WTC11 (cell line): ENCODE data around the gene ARL5B. TPM values are rescaled to one million over a fixed set of nuclear protein-coding genes. Genes with fewer than 3 reads are reported as not detected.

Experiments used
- ATAC-seq: fragments of 200-7000 bp; cut with Tn5 transposase; 2 replicates; pipeline ENCODE4 v1.10.0; 2021; ENCODE audit warnings: mild to moderate bottlenecking, moderate library complexity
- CTCF ChIA-PET: fragments of 300-600 bp; sonication (Branson Sonifier 250); formaldehyde crosslinking; loops from one replicate; lab custom pipeline; 2021; ENCODE audit warnings: antibody characterized with exemption; lab: Charles Lee
- POLR2A ChIA-PET: fragments of 350-600 bp; sonication (Branson Sonifier 250); formaldehyde crosslinking; loops from one replicate; lab custom pipeline; 2021; ENCODE audit warnings: antibody characterized with exemption; lab: Charles Lee
- DNase-seq: peaks from one replicate; pipeline ENCODE4 v3.0.0; 2021; ENCODE audit warnings: low spot score
- H3K27ac Mint-ChIP-seq: 2 replicates; pipeline ENCODE4 v1.8.0; 2021; ENCODE audit warnings: mixed read lengths
- H3K27me3 Mint-ChIP-seq: 2 replicates; pipeline ENCODE4 v1.8.0; 2021; ENCODE audit warnings: low read depth, mild to moderate bottlenecking, moderate library complexity, mixed read lengths
- H3K36me3 Mint-ChIP-seq: 2 replicates; pipeline ENCODE4 v1.8.0; 2021; ENCODE audit warnings: mixed read lengths
- H3K4me1 Mint-ChIP-seq: 2 replicates; pipeline ENCODE4 v1.8.0; 2022; ENCODE audit warnings: mixed read lengths
- H3K4me3 Mint-ChIP-seq: 2 replicates; pipeline ENCODE4 v1.8.0; 2021; ENCODE audit warnings: mild to moderate bottlenecking, moderate library complexity, mixed read lengths
- H3K9me3 Mint-ChIP-seq: 2 replicates; pipeline ENCODE4 v1.8.0; 2021; ENCODE audit warnings: mixed read lengths
- ELF4 ChIP-seq: sonication (generic); formaldehyde crosslinking; IDR thresholded peaks from 2 replicates; pipeline ENCODE4 v1.8.1; 2022; ENCODE audit warnings: low read depth, mild to moderate bottlenecking, moderate library complexity, missing genetic modification reagents
- EMX1 ChIP-seq: fragments of 250-450 bp; sonication (Bioruptor Pico); IDR thresholded peaks from 2 replicates; pipeline ENCODE4 v1.8.0; 2021; ENCODE audit warnings: mild to moderate bottlenecking
- IRF2 ChIP-seq: sonication (generic); formaldehyde crosslinking; IDR thresholded peaks from 2 replicates; pipeline ENCODE4 v1.8.0; 2022; ENCODE audit warnings: low read depth, missing genetic modification reagents, borderline replicate concordance
- NFYB ChIP-seq: sonication (generic); formaldehyde crosslinking; conservative IDR thresholded peaks from 2 replicates; pipeline ENCODE4 v1.8.0; 2022; ENCODE audit warnings: low read depth, missing genetic modification reagents
- NR3C1 ChIP-seq: sonication (generic); formaldehyde crosslinking; conservative IDR thresholded peaks from 2 replicates; pipeline ENCODE4 v1.8.1; 2023; ENCODE audit warnings: low read depth, mild to moderate bottlenecking, missing genetic modification reagents
- OVOL2 ChIP-seq: fragments of 250-450 bp; sonication (Bioruptor Pico); IDR thresholded peaks from 2 replicates; pipeline ENCODE4 v1.9.0; 2021; ENCODE audit warnings: mild to moderate bottlenecking, borderline replicate concordance
- PREB ChIP-seq: sonication (generic); formaldehyde crosslinking; IDR thresholded peaks from 2 replicates; pipeline ENCODE4 v1.8.1; 2022; ENCODE audit warnings: mild to moderate bottlenecking, missing genetic modification reagents, moderate library complexity, borderline replicate concordance
- TEAD1 ChIP-seq: sonication (generic); formaldehyde crosslinking; IDR thresholded peaks from 2 replicates; pipeline ENCODE4 v1.8.0; 2022; ENCODE audit warnings: mild to moderate bottlenecking, missing genetic modification reagents
- ZNF121 ChIP-seq: sonication (generic); formaldehyde crosslinking; IDR thresholded peaks from 2 replicates; pipeline ENCODE4 v1.8.0; 2023; ENCODE audit warnings: missing genetic modification reagents
- ZNF263 ChIP-seq: sonication (generic); formaldehyde crosslinking; IDR thresholded peaks from 2 replicates; pipeline ENCODE4 v1.8.1; 2022; ENCODE audit warnings: low read depth, mild to moderate bottlenecking, moderate library complexity, missing genetic modification reagents
- ZNF396 ChIP-seq: fragments of 250-450 bp; sonication (Bioruptor Pico); IDR thresholded peaks from 2 replicates; pipeline ENCODE4 v1.8.0; 2021; ENCODE audit warnings: mild to moderate bottlenecking, moderate library complexity, borderline replicate concordance
- ZNF416 ChIP-seq: fragments of 250-450 bp; sonication (Bioruptor Pico); IDR thresholded peaks from 2 replicates; pipeline ENCODE4 v1.9.0; 2021; ENCODE audit warnings: mild to moderate bottlenecking, inconsistent platforms
- ZNF423 ChIP-seq: fragments of 250-450 bp; sonication (Bioruptor Pico); IDR thresholded peaks from 2 replicates; pipeline ENCODE4 v2.1.2; 2022; ENCODE audit warnings: mild to moderate bottlenecking, moderate library complexity
- total RNA-seq: library from RNA; stranded (reverse); gene quantifications from 3 replicates; pipeline ENCODE4 v1.2.3, GENCODE V29; 2021
- TF ChIP-seq, protein P1 (sequence below): sonication (generic); formaldehyde crosslinking; IDR thresholded peaks from 2 replicates; pipeline ENCODE4 v1.8.0; 2022; ENCODE audit warnings: mild to moderate bottlenecking, missing genetic modification reagents
- TF ChIP-seq, protein P2 (sequence below): fragments of 250-450 bp; sonication (Bioruptor Pico); IDR thresholded peaks from 2 replicates; pipeline ENCODE4 v1.9.0; 2021; ENCODE audit warnings: mild to moderate bottlenecking
- TF ChIP-seq, protein P3 (sequence below): sonication (generic); formaldehyde crosslinking; IDR thresholded peaks from 2 replicates; pipeline ENCODE4 v1.8.1; 2023; ENCODE audit warnings: mild to moderate bottlenecking, missing genetic modification reagents, moderate library complexity
- TF ChIP-seq, protein P4 (sequence below): sonication (generic); formaldehyde crosslinking; conservative IDR thresholded peaks from 2 replicates; pipeline ENCODE4 v1.8.1; 2023; ENCODE audit warnings: mild to moderate bottlenecking, low read depth, missing genetic modification reagents, moderate library complexity
- TF ChIP-seq, protein P5 (sequence below): sonication (generic); formaldehyde crosslinking; IDR thresholded peaks from 2 replicates; pipeline ENCODE4 v1.8.0; 2023; ENCODE audit warnings: missing genetic modification reagents
- TF ChIP-seq, protein P6 (sequence below): sonication (generic); formaldehyde crosslinking; IDR thresholded peaks from 2 replicates; pipeline ENCODE4 v1.8.1; 2022; ENCODE audit warnings: mild to moderate bottlenecking, moderate library complexity, missing genetic modification reagents
- TF ChIP-seq, protein P7 (sequence below): sonication (generic); formaldehyde crosslinking; IDR thresholded peaks from 2 replicates; pipeline ENCODE4 v1.8.1; 2022; ENCODE audit warnings: low read depth, mild to moderate bottlenecking, moderate library complexity, missing genetic modification reagents, borderline replicate concordance

The ARL5B gene
- total RNA-seq, 1 experiment from 2014 or later = 44.1 TPM

- Mint-ChIP-seq H3K4me1 (peaks cover 3% of the 10 kb centered on the region; the same call in 1 of the 2 replicates), H3K27me3 (no peaks in the 10 kb centered on the region), H3K4me3 (no peak overlapping the region), H3K9me3 (no peaks in the 10 kb centered on the region), H3K27ac (no peak overlapping the region), H3K36me3 (no peaks in the 10 kb centered on the region)
- ATAC-seq = no peak
- CTCF ChIA-PET = no interaction called here
- TF ChIP-seq EMX1 (CRISPR knock-in tag) (no peak), NR3C1 (CRISPR knock-in tag) (no peak), ZNF396 (no peak), OVOL2 (CRISPR knock-in tag) (no peak), ZNF416 (CRISPR knock-in tag) (no peak), IRF2 (CRISPR knock-in tag) (no peak), NFYB (CRISPR knock-in tag) (no peak), ZNF423 (CRISPR knock-in tag) (no peak), ZNF121 (CRISPR knock-in tag) (no peak), ELF4 (CRISPR knock-in tag) (no peak), TEAD1 (CRISPR knock-in tag) (no peak), PREB (no peak), ZNF263 (CRISPR knock-in tag) (no peak)
- TF ChIP-seq, protein P1, sequence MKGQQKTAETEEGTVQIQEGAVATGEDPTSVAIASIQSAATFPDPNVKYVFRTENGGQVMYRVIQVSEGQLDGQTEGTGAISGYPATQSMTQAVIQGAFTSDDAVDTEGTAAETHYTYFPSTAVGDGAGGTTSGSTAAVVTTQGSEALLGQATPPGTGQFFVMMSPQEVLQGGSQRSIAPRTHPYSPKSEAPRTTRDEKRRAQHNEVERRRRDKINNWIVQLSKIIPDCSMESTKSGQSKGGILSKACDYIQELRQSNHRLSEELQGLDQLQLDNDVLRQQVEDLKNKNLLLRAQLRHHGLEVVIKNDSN (CRISPR knock-in tag) = no peak
- TF ChIP-seq, protein P2, sequence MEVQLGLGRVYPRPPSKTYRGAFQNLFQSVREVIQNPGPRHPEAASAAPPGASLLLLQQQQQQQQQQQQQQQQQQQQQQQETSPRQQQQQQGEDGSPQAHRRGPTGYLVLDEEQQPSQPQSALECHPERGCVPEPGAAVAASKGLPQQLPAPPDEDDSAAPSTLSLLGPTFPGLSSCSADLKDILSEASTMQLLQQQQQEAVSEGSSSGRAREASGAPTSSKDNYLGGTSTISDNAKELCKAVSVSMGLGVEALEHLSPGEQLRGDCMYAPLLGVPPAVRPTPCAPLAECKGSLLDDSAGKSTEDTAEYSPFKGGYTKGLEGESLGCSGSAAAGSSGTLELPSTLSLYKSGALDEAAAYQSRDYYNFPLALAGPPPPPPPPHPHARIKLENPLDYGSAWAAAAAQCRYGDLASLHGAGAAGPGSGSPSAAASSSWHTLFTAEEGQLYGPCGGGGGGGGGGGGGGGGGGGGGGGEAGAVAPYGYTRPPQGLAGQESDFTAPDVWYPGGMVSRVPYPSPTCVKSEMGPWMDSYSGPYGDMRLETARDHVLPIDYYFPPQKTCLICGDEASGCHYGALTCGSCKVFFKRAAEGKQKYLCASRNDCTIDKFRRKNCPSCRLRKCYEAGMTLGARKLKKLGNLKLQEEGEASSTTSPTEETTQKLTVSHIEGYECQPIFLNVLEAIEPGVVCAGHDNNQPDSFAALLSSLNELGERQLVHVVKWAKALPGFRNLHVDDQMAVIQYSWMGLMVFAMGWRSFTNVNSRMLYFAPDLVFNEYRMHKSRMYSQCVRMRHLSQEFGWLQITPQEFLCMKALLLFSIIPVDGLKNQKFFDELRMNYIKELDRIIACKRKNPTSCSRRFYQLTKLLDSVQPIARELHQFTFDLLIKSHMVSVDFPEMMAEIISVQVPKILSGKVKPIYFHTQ (CRISPR knock-in tag) = no peak
- TF ChIP-seq, protein P3, sequence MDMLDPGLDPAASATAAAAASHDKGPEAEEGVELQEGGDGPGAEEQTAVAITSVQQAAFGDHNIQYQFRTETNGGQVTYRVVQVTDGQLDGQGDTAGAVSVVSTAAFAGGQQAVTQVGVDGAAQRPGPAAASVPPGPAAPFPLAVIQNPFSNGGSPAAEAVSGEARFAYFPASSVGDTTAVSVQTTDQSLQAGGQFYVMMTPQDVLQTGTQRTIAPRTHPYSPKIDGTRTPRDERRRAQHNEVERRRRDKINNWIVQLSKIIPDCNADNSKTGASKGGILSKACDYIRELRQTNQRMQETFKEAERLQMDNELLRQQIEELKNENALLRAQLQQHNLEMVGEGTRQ (CRISPR knock-in tag) = no peak
- TF ChIP-seq, protein P4, sequence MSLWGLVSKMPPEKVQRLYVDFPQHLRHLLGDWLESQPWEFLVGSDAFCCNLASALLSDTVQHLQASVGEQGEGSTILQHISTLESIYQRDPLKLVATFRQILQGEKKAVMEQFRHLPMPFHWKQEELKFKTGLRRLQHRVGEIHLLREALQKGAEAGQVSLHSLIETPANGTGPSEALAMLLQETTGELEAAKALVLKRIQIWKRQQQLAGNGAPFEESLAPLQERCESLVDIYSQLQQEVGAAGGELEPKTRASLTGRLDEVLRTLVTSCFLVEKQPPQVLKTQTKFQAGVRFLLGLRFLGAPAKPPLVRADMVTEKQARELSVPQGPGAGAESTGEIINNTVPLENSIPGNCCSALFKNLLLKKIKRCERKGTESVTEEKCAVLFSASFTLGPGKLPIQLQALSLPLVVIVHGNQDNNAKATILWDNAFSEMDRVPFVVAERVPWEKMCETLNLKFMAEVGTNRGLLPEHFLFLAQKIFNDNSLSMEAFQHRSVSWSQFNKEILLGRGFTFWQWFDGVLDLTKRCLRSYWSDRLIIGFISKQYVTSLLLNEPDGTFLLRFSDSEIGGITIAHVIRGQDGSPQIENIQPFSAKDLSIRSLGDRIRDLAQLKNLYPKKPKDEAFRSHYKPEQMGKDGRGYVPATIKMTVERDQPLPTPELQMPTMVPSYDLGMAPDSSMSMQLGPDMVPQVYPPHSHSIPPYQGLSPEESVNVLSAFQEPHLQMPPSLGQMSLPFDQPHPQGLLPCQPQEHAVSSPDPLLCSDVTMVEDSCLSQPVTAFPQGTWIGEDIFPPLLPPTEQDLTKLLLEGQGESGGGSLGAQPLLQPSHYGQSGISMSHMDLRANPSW (CRISPR knock-in tag) = no peak
- TF ChIP-seq, protein P5, sequence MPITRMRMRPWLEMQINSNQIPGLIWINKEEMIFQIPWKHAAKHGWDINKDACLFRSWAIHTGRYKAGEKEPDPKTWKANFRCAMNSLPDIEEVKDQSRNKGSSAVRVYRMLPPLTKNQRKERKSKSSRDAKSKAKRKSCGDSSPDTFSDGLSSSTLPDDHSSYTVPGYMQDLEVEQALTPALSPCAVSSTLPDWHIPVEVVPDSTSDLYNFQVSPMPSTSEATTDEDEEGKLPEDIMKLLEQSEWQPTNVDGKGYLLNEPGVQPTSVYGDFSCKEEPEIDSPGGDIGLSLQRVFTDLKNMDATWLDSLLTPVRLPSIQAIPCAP (CRISPR knock-in tag) = no peak
- TF ChIP-seq, protein P6, sequence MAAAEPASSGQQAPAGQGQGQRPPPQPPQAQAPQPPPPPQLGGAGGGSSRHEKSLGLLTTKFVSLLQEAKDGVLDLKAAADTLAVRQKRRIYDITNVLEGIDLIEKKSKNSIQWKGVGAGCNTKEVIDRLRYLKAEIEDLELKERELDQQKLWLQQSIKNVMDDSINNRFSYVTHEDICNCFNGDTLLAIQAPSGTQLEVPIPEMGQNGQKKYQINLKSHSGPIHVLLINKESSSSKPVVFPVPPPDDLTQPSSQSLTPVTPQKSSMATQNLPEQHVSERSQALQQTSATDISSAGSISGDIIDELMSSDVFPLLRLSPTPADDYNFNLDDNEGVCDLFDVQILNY (CRISPR knock-in tag) = no peak
- TF ChIP-seq, protein P7, sequence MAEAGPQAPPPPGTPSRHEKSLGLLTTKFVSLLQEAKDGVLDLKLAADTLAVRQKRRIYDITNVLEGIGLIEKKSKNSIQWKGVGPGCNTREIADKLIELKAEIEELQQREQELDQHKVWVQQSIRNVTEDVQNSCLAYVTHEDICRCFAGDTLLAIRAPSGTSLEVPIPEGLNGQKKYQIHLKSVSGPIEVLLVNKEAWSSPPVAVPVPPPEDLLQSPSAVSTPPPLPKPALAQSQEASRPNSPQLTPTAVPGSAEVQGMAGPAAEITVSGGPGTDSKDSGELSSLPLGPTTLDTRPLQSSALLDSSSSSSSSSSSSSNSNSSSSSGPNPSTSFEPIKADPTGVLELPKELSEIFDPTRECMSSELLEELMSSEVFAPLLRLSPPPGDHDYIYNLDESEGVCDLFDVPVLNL (CRISPR knock-in tag) = no peak
- POLR2A ChIA-PET = no interaction called here
- no peak for DNase-seq
These were observed 28.5 kb downstream of the ARL5B start for GRCh38 chr10:18687706-18688105.
